Measurements from ENCODE around the gene CD22.

GRCh38 chr19:35301961-35302360 is 27.0 kb upstream of the CD22 start:
- TF ChIP-seq CTCF (IDR thresholded peaks at IDR 0.05) (no peak), POLR2A (IDR thresholded peaks at IDR 0.05) (no peak)
